ENCODE data around the gene TBC1D5. TPM values are rescaled to one million over a fixed set of nuclear protein-coding genes. Genes with fewer than 3 reads are reported as not detected.

Gene TBC1D5
- total RNA-seq, 1 experiment from 2014 or later: 26.1 TPM

GRCh38 chr3:17340261-17340660 lies 402.2 kb downstream of the TBC1D5 start:
- CTCF ChIA-PET: interaction anchor here (1.0 kb wide), 1 partner anchor 9 kb away, joined by 4 read pairs; no protein-coding TSS in a partner anchor
- POLR2A ChIA-PET: no interaction called here
- no peak overlapping the region for H3K27ac Mint-ChIP-seq
- no peak for ATAC-seq
- no peaks in the 10 kb centered on the region for H3K4me1 Mint-ChIP-seq
- H3K36me3 Mint-ChIP-seq: no peaks in the 10 kb centered on the region
- H3K4me3 Mint-ChIP-seq: no peak overlapping the region
- no peak for DNase-seq (ENCODE audit: low spot score)
- H3K9me3 Mint-ChIP-seq: no peaks in the 10 kb centered on the region
- TF ChIP-seq MXD4 (CRISPR knock-in tag; IDR thresholded peaks at IDR 0.05; ENCODE audit: borderline replicate concordance): no peak
- no peak for TF ChIP-seq TEAD4 (CRISPR knock-in tag; IDR thresholded peaks at IDR 0.05)
- no peak for TF ChIP-seq PREB (CRISPR knock-in tag; IDR thresholded peaks at IDR 0.05; ENCODE audit: borderline replicate concordance)
- no peak for TF ChIP-seq USF2 (CRISPR knock-in tag; IDR thresholded peaks at IDR 0.05)
- no peak for TF ChIP-seq E2F4 (CRISPR knock-in tag; IDR thresholded peaks at IDR 0.05; ENCODE audit: borderline replicate concordance, low read depth)
- TF ChIP-seq CDX4 (CRISPR knock-in tag; IDR thresholded peaks at IDR 0.05; ENCODE audit: borderline replicate concordance): no peak
- no peak for TF ChIP-seq ZBTB43 (CRISPR knock-in tag; IDR thresholded peaks at IDR 0.05)
- no peak for TF ChIP-seq NFYB (CRISPR knock-in tag; conservative IDR thresholded peaks at IDR 0.05; ENCODE audit: low read depth)
- no peak for TF ChIP-seq ELF4 (CRISPR knock-in tag; IDR thresholded peaks at IDR 0.05; ENCODE audit: low read depth)
- no peak for TF ChIP-seq KAT7 (CRISPR knock-in tag; IDR thresholded peaks at IDR 0.05; ENCODE audit: borderline replicate concordance)
- TF ChIP-seq PRRX2 (CRISPR knock-in tag; IDR thresholded peaks at IDR 0.05): no peak
- TF ChIP-seq MAX (CRISPR knock-in tag; IDR thresholded peaks at IDR 0.05): no peak
- TF ChIP-seq AR (CRISPR knock-in tag; IDR thresholded peaks at IDR 0.05): no peak
- H3K27me3 Mint-ChIP-seq (ENCODE audit: low read depth): no peaks in the 10 kb centered on the region

GRCh38 chr3:17339132-17339575 lies 403.3 kb downstream of the TBC1D5 start:
- TF ChIP-seq ZMAT4 (CRISPR knock-in tag; IDR thresholded peaks at IDR 0.05) (no peak), USF2 (CRISPR knock-in tag; IDR thresholded peaks at IDR 0.05) (no peak), ZNF263 (CRISPR knock-in tag; IDR thresholded peaks at IDR 0.05; ENCODE audit: low read depth) (no peak), ZNF425 (CRISPR knock-in tag; conservative IDR thresholded peaks at IDR 0.05) (no peak), PRRX2 (CRISPR knock-in tag; IDR thresholded peaks at IDR 0.05) (no peak), SP1 (CRISPR knock-in tag; conservative IDR thresholded peaks at IDR 0.05) (no peak), SMAD4 (CRISPR knock-in tag; IDR thresholded peaks at IDR 0.05) (no peak), TEAD1 (CRISPR knock-in tag; IDR thresholded peaks at IDR 0.05) (no peak), ZBTB43 (CRISPR knock-in tag; IDR thresholded peaks at IDR 0.05) (no peak)
- DNase-seq (ENCODE audit: low spot score) (no peak), ATAC-seq (no peak)
- Mint-ChIP-seq H3K27me3 (ENCODE audit: low read depth) (no peaks in the 10 kb centered on the region), H3K9me3 (no peaks in the 10 kb centered on the region), H3K4me3 (no peak overlapping the region), H3K36me3 (no peaks in the 10 kb centered on the region), H3K27ac (no peak overlapping the region), H3K4me1 (no peaks in the 10 kb centered on the region)
- POLR2A ChIA-PET: no interaction called here
- CTCF ChIA-PET: interaction anchor here (1.0 kb wide), 1 partner anchor 11 kb away, joined by 4 read pairs; no protein-coding TSS in a partner anchor

Measured in WTC11 (cell line).